Fibroblast of gingiva (primary cell): Measurements from ENCODE around the gene MID2.
"Not testable (repeated sequence)": the region's sequence is repeated elsewhere in the genome, so short reads cannot be mapped to it uniquely, and the experiment has no call there.

ENCODE experiments used
- DNase-seq: peaks from one replicate; pipeline ENCODE4 v3.0.0-alpha.2; 2011; ENCODE audit warnings: low read depth

MID2 gene

DNA sequence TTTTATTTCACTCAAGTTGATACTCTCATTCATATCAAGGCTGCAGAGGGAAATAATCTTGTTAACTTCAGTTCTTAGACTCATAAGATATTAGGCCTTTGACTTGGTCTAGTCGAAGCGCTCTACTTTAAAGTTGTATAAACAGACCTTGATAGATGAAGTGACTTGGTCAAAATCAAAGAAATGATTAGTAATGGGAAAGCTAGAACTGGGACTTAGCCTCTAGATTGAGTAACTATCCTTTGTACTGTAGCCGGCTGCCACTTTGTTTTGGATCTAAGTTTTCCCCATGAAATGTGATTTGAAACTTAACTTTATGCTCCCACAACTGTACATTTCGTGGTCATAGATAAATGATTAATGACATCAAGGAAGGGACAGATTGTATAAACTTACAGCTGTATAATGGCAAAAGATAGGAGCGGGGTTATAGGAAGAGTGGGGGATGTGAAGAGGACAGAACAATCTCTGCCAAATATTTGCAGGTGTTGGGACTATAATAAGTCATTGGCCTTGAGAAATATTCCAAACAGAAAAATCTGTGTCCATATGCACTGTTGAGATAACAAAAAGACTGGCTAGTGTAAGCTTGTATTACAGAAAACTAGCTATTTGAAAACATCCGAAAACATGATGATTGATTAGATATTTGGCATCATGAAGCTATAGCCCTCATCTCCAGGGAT is 17.2 kb downstream of the MID2 start:
- DNase-seq: no peak

DNA sequence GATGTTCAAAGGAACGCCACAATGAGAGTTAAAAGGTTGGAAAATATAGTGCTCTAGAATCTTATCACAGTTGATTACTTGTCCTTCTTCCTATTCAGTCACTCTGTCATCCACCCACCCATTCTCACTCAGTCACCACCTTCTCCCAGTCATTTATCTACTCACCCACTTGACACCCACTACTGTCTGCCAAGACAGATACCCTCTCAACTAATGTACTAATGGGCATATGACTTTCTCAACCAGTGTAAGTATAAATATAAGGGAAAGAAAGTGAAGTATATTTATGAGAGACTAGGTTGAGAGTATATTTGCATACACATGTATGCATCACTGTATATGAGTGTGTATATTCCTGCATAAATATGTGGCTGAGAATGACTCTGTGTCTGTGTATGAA is 20.0 kb downstream of the MID2 start:
- DNase-seq: no peak

DNA sequence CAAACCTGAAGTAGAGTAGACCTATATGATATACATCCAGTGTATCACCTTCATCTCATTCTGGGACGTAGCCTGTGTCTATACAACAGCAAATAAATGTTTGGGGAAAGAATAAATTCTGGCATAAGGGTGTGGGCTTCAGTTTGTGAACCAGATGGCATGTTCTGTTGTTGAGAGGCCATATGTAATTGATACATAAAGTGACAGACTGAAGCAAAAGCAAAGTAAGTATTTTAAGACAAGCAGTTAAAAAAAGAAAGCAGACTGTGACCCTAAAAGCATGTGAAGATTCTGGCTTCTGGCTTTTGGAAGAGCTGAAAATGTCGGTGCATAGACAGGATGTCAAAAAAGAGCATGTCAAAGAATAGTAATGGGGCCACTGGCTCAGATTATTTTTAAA is 22.9 kb downstream of the MID2 start:
- no peak for DNase-seq

DNA sequence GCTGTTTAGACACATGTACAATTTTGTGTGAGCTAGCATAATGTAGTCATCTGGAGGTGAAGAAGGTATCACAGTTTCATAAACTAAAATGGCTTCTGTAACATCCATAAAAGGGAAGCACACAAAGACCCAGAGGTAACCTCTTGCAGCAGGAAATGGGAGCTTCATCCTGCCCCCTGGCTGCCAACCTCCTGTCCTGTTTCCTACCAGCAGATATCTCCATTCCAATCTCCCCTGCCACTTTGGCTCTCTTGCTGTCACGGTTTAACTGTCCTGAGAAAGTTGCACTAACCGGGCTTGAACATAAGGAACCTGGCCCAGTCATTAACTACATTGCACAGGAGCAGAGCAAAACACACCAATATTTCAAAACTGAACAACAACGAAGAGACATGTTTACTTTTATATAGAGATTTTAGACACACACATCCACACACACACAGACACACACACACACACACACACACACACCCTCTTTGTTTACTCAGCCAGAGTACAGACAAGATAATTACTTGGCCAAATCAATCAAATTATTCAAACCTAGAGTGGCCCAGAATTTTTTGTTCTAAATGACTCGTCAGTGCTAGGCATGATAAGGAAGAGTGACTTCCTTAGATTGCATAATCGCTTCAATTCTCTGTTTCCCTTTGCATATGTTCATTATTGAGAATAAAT is 24.2 kb downstream of the MID2 start:
- DNase-seq: no peak

DNA sequence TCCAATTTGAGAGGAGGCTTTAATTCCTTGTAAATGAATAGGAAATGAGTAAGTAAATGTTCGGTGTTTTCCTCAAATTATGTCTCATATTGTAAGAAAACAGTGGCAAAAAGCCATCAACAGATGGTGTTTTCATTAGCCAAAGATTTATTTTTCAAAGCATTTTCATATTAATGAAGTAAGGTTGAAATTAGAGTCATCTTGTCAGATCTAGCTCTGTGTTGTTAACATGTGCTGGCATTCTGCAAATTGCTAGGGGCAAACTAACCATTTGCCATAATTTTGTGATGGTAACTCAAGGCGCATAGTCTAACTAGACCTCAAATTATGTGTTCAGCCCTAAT is 24.7 kb downstream of the MID2 start:
- no peak for DNase-seq

DNA sequence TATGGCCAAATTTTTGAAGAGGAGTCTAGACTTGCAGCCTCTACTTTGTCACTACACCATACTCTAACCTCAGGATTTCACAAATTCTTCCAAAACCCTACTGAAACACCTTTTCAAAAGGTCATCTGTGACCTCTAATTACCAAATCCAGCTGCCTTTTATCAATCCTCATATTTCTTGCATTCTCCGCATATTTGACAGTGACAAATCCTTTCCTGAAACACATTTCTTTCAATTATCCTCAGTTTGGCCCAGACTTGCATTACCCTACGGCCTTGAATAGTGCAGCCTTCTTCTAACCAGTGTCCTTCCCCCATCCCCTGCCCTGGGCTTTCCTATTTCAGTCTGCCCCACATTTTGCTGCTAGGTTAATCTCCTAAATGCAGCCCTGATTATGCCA is 25.5 kb downstream of the MID2 start:
- no peak for DNase-seq

DNA sequence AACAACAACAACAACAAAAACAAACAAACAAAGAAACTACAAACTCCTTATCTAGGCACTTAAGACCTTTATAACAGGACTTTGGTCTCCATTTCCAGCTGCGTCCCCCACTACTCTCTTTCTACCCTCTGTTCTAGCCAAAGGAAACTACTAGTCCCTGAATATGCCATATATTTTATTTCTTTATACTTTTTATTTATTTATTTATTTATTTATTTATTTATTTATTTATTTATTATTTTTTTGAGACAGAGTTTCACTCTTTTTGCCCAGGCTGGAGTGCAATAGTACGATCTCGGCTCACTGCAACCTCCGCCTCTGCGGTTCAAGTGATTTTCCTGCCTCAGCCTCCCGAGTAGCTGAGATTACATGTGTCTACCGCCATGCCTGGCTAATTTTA is 26.0 kb downstream of the MID2 start:
- DNase-seq: not testable (repeated sequence)

DNA sequence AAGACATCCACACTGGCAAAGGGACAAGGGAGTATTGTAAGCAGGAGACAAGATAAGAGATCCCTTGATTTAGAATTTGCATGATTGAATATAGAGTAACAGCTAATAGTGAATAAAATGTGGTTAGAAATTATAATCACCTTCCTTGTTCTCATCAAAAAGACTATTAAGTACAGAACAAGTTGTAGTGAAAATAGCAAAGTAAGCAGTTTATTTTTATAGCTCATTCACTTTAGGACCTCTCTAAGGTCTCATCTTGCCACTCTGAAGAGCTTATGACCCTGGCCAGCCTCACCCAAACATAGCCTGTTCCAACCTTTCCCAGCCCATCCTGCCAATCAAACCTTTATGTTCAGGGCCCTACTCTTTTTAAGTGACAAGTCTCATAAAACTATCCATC is 30.6 kb downstream of the MID2 start:
- DNase-seq: no peak

DNA sequence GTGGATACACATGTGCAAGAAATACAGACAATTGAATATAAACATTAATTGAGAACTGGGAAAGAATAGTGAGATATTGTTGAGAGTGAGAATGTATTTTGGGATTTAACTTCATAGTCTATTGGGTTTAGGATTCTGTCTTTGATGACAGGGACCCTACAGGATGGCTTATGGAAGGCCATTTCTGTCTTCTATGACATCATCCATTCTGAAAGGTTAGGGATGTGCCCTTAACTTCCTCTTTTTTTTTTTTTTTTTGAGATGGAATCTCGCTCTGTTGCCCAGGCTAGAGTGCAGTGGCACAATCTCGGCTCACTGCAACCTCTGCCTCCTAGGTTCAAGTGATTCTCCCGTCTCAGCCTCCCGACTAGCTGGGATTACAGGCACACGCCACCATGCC is 31.4 kb downstream of the MID2 start:
- DNase-seq: not testable (repeated sequence)

DNA sequence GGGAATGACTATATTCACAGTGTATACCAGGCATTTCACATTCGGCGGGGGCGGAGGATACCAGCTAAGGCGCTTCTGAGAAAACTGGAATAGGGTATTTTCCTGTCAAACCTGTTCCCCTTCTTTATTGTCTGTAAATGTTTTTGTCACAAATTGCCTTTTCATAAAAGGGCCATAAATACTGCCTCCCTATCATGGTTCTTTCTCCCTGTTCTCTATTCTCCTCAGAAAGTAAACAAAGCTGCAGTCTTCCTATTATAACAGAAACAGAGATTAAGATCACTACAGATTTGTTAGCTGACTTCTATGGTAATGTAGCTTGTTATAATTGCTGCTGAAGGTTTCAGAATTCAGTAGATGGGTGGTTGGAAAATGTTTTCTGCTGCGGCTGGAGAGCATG is 32.2 kb downstream of the MID2 start:
- DNase-seq: no peak

DNA sequence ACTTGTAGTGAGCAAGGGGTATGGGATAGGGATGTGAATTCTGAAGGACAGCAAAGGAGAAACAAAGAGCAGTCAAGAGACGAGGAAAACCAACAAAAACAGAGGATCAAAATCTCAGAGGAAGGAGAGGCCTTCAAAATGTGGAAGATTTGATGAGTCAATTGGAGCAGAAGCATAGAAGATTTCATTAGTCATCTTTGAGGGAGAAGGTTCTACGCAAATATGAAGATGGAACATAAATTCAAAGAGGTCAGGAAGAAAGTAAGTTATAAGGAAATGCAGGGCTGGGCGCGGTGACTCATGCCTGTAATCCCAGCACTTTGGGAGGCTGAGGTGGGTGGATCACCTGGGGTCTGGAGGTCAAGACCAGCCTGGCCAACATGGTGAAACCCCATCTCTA is 35.4 kb downstream of the MID2 start:
- DNase-seq: no peak

DNA sequence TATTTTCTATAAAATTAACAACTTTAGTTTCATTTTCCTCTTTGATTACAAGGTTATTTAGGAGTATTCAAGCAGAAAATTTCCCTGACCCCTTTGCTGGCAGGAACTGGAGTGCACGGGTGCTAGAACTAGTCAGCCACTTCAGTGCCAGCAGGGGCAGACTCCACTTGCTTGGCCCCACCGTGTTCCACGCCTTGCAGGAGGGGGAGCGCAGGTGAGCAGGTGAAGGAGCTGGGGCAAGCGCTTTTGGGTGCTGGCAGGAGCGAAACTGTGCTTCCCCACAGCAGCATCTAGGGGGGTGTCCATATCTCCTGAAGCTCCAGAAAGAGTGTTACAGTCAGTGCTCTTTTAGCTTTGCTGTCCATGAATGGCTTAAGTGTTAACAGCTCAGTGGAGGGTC is 45.5 kb downstream of the MID2 start:
- no peak for DNase-seq

DNA sequence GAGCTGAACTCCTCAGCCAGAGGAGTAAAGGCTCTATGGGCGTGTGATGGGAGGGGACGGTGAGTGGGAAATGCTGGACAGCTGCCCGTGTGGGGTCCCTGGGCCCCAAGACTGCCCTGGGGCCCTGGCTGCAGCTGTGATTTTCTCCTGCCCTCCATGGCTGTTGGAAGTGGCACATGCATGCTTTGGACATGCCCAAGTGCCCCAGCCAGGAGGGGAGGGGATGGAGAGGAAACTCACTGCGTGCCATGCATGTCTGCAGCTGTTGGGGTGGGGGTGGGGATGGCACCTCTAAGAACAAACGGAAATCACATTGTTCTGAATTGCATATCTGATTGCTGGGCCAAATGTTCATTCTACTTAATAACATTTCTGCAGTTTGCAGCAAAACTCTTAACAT is 52.4 kb downstream of the MID2 start:
- DNase-seq: no peak

DNA sequence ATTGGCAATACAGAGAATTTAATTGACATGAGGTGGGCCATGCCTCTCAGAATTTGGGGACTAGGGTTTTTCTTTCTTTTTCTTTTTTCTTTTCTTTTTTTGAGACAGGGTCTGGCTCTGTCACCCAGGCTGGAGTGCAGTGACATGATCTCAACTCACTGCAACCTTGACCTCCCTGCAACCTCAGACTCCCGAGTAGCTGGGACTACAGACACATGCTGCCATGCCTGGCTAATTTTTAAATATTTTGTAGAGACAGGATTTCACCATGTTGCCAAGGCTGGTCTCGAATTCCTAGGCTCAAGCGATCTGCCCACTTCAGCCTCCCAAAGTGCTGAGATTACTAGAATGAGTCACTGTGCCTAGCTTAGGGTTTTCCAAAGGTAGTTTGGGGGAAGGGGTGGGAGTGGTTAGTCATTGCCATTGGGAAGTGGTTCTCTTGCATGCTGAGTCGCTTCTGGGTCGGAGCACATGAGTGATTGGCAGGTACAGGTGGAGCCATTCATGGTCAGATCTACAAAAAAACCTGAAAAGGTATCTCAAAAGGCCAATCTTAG is 54.5 kb downstream of the MID2 start:
- DNase-seq: no peak

DNA sequence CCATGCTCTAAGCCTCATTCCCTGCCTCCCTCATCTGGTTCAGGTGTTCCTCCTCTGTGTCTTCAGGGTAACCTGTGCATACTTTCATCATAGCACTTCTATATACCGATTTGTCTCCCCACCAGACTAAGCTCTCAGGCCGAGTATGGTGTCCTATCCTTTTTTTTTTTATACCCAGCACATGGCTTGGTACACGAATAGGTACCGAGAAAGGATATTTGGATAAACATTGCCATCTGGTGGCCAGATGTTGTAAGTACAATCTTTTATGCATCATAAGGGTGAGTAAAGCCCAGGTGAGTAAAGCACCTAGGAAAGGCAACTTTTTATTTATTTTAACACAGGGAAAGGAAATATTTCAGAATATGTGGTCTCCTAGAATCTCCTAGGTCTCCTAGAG is 68.4 kb downstream of the MID2 start:
- peak; percentile 8 for DNase-seq

DNA sequence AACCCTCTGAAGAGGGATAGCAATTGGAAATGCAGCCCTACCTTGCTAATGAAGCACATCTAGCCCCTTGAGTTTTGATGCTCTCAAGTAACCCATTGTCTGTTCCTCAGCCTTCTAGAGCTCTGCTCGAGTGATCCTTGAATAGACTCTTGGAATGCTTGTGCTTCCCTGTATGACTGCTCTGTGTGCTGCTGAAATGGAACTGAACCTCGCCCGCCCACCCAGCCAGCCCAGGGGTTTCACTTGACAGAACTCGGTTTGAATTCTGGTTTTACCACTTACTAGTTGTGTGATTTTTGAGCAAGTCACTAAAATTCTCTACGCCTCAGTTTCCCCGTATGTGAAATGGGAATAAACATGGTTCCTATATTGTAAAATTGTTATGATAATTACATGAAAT is 77.1 kb downstream of the MID2 start:
- DNase-seq: no peak

DNA sequence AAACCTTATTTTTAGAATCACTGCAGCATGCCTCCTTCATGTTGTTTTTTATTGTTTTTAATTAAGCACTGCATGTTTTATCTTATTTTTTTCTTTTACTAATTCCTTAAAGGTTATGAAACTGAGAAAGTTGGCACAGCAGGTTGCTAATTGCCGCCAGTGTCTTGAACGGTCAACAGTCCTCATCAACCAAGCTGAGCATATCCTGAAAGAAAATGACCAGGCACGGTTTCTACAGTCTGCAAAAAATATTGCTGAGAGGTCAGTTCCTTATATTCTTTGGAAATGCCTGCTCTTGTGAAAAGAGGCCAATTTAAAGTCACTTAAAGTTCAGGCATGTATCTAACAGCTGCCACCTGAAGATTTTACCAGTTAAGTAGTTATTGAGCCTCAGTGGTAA is 79.7 kb downstream of the MID2 start:
- no peak for DNase-seq

DNA sequence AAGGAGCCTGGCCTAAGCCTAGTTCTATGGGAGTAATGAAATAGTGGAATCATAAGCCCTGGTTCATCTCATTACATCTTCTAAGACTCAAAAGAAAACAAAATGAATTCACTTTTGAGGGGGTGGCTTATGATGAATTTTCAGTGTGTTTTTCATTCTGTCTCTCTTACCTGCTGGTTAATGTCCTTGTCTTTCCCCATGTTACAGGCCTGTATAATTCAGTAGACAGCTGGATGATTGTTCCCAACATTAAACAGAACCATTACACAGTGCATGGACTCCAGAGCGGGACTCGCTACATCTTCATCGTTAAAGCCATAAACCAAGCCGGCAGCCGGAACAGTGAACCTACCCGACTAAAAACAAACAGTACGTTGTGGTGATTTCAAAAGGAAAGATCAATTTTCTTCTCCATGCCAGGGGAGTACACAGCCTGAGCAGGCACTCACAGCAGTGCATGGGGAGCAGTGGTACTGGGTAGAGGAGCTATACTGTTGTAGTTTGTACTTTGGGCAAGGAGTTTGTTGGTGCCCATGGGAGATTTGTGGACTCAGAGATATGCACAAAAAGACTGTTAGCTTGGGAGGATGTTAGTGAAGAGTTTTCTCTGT is 98.6 kb downstream of the MID2 start:
- DNase-seq: no peak

DNA sequence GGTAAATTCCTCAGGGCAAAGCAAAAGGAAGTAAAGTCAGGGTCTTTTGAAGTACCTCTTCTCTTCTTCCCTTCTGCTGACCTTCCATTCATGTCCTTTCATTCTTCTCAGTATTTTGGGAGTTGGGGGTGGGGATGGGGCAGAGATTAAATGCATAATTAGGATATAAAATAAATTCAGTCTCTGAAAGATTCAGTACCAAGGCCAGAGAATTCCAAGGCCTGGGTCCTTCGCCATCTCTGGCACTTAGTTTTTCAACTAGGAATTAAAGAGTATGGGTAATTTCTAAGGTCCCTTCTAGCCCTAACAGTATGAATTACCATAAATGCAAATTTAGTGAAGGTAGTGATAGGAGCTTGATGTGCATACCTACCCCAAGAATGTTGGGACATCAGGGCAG is 108.6 kb downstream of the MID2 start:
- no peak for DNase-seq

DNA sequence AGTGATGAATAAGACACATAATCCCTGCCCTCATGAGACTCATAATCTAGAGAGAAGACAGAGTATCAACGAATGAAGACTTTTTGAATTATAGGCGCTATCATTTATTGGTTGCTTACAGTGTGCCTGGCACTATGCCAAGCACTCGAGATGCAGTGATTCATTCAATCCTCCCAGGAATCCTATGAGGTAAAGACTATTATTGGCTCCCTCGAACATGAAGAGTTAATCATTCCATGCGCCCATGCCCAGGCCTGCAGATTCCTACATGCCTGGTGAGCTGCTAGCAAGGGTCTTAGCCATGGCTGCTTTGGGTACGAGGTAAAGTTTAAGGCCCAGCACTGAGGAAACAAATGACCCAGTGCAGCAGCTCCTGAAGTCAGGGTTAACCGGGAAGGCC is 109.5 kb downstream of the MID2 start:
- DNase-seq: peak; percentile 1

DNA sequence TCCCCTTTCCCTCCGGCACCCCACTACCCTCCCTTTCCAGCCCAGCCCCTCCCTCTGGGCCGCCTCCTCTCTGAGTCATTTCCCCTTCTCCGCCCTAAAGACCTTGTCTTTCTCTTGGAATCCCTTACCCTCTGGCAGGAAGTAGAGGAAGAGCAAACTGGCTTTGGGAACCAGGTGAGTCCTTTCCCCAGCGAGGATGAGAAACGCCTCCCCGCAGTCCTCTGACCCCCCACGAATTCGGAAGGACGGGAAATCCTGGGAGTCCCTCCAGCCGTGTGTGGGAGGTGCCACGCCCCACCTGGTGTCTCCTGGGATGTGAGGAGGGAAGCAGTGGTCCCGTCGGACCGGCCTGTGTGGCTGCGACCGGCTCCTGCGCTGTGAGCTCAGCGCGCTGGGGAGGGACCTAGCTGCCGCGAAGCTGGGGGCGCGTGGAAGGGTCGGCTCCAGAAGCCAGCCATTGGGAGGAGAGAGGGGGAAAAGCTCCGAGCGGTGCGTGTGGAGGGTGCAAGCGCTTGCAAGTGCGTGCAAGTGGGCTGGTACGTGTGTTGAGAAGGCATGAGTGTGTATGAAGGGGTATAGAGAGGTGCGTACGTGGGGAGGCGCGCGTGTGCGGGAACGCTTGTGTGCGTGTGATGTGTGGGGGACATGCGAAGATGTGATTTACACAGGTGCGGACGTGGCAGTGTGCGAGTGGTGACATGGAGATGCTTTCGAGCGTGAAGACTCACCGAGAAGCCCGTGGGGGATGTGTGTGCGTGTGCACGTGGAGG is 110.2 kb downstream of the MID2 start:
- no peak for DNase-seq

DNA sequence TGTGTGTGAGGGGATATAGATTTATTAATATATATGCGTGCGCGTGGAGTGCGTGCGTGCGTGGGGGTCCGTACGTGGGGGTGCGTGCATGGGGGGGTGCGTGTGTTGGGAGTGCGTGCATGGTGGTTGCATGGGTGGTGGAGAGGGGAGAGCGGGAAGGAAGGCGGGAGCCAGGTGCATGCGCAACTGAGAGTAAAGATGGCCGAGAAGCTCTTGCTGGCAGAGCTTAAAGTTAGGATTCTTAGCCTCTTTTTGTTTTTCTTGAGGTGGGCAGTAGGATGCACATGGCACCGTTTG is 110.7 kb downstream of the MID2 start:
- DNase-seq: no peak

DNA sequence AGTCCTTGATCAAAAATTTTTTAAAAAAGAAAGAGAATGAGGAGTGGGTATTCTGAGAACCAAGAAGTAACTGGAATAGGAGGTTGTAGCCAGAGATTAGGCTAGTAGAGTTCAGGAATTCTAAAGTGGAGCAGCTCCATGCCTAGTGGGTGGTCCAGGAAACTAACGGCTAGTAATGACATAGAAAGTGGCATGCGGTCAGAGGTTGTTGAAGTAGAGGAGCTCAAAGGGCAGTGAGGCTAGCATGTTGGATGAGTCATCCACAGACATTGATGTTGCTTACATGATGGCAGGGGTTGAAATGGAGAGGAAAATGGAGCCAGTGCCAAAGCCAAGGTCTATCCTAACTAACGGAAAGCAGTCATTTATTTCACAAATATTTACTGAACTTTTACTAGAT is 114.4 kb downstream of the MID2 start:
- no peak for DNase-seq
